ENCODE measurements around the gene GNPDA1.

Gene GNPDA1

DNA sequence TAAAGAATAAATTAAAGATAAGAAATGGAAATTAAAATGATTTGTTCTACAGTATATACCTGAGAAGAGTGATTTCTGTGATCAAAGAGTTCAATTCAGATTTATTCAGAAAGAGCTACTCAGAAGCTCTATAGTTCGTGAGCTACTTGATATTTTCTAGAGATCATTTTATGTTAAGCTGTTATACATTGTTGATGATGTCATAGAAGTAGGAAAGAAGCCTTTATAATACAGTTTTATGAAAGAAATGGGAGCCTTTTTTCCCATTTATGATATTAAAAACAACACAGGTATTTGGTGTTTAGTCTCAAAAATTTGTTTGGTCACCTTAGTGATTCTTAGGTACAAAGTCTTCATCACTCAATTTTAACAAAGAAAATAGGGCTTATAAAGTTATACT lies 23.1 kb downstream of the GNPDA1 start:
- no peak for DNase-seq

DNA sequence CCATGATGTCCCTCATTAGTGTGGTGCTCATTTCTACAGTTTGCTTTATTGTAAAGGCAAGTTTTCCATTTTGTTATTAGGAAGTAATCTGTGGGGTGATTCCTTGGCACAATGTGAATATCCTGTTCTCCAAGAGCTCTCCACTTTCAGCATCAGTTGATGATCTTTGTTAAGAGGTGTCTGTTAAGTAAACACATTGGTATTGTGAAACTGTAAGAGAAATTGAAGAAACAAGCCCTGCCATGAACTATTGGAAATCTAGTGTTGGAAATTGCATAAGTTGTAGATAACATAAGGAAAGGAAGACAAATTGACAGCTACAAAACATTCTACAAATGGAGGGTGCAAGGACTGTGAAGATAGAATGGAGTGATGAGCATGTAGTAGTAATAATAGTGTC lies 26.8 kb downstream of the GNPDA1 start:
- no peak for DNase-seq

GRCh38 chr5:141982626-141983025 lies 30.2 kb downstream of the GNPDA1 start:
- no peak for DNase-seq

GRCh38 chr5:141978389-141978788 lies 34.4 kb downstream of the GNPDA1 start:
- no peak for DNase-seq

DNA sequence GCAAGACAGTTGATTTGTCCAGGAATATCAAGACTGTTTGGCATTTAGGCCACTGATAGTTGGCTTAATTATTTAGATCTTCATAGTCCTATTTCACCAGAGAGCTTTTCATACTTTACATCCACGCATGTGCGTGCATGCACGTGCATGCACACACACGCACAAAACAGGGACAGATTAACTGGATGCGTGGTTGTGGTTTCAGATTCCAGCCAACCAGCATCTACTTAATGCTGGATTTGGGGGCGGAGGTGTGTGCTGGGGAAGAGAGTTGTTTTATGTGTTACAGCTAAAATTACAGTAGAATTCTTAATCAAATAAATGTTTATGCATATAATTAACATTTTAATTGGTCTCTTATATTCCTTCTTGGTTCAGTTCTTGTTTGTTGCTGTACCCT lies 36.7 kb downstream of the GNPDA1 start:
- no peak for DNase-seq

DNA sequence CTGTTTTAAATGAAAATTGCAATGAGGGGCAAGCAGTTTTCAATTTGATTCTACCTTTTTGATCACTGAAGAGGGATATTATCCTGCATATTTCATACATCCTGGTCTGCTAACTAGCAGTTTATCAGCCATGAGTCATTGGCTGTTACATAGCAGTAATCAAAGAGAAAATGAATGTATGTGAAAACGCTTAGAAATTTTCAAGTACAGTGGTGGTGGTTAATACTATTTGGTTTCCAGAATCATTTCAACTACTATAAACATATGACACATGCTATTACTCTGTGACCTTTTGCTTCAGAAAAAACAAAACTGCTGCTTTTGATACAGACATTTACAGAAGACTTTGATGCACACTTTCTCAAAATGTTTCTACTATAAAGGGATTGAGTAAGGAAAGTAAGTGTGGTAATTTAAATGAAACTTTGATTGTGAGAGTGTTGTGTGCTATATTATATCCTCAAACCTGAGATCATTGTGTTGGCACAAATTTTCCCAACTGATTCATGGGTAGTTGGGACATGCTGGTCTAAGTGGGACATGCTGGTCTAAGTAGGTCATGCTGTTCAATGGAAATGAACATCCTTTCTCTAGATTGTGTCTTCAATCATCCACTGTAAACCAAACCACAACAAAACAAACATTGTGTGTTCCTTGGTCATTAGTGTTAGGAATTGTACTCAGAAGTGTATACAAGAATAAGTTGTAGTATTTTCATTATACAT lies 38.8 kb downstream of the GNPDA1 start:
- DNase-seq = no peak

GRCh38 chr5:141969783-141970771 lies 42.8 kb downstream of the GNPDA1 start:
- DNase-seq = peak; percentile 71

GRCh38 chr5:141968914-141969608 lies 43.8 kb downstream of the GNPDA1 start, which contains the start of gene RNF14:
Gene RNF14 (plus strand): TSS chr5:141969105. CDS start chr5:141973589, 4,484 bp downstream.
- DNase-seq = peak; percentile 98

GRCh38 chr5:141966963-141967333 lies 45.9 kb downstream of the GNPDA1 start:
- DNase-seq = no peak

DNA sequence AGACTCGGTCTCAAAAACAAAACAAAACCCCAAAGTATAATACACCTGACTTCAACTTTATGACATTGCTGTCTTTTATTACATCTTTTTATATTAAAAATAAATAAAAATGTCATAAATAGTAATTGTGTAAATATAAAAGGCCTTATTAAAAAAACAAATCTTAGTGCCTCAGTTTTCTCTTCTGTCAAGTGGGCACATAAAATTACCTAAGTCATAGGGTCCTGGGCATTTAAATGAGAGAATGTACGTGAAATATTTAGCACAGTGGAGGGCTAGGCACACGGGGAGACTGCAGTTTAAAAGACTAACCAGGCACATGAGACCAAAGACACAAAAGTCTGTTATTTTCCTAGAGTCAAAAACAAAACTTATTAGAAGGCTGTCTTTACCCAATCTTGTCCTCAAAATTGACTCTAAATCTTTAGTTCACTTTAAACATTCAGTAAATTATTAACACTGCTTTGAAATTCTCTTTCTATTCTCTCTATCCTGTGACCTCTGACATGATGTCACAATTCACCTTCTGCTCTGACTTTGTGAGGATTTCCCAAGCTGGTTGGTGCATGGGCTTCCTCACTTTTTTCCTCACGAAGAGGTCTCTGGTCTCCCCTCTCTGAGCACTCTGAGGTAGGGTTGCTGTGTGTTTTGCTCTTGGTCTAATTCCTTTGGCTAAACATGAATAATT lies 46.4 kb downstream of the GNPDA1 start:
- no peak for DNase-seq

DNA sequence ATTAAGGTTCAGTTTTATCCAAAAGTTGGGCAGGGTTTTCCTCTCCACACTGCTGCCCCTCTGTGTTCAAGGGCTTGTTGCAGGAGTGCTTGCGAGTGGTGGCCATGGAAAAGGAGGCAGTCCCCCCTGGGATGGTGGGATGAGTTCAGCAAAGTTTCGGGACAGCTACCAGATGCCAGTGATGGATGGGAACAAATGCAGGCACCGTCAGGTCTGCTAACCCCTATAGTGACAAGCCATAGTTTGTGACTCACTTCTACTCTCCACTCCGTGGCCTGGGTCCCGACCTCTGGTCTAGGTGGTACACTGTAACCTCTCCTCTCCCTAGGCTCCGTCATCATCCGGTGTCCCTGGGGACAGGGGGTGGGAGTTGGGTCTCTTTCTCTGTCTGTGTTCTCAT lies 47.8 kb downstream of the GNPDA1 start:
- no peak for DNase-seq

GRCh38 chr5:141963701-141964100 lies 49.1 kb downstream of the GNPDA1 start:
- no peak for DNase-seq

DNA sequence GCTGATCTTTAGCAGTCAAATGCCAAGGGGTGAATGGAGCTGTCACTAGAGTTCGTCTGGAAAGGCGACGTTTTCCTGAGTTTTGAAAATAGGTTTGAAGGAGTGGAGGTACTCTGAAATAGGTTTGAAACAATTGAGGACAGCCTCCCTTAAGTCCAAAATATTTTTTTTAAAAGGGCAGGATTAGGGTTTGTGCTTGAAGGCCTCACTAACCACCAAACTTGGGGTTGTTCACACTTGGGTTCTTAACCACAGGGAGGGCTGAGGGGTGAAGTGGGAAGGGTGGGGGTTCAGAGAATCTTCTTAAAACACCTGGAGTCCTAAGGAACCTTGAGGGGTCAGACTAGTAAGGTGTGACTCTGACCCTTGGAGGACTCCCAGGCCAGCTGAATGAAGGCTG lies 51.4 kb downstream of the GNPDA1 start:
- DNase-seq = no peak

DNA sequence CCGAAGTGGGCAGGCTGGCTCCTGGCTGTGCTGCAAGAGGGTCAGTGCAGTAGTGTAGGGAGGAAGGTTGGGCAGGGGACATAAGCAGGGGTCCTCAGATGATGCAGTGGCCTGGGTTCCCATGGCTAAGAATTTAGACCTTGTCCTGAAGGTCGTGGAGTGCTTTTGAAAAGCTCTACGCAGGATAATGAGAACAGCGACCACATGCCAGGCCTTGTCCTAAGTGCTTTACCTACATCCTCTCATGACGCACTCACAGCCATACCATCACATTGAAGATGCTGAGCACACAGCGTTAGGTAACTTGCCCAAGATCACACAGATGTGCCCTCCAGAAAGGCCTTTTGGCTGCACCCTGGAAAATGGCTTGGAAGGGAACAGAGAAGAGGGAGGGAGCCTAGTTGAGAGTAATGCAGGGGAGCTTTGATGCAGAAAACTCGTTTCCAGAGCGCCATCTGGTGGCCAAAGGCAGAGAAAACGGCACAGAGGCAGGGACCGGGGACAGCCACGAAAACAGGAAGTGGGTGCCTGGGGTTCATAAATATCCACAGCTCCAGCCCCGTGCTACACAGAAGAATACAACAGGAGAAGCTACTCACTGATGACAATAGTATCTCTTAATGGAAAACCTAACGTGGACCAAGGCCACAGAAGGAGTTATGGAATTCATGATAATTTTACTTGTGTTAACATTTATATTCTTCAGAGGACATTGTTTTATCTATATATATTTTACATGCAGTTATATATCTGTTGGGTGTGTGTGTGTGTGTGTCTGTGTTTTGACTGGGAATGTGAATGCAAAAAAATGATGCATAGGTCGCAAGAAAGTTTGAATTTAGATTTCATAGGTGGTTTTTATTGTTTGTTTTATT lies 52.1 kb downstream of the GNPDA1 start:
- peak; percentile 92 for DNase-seq

DNA sequence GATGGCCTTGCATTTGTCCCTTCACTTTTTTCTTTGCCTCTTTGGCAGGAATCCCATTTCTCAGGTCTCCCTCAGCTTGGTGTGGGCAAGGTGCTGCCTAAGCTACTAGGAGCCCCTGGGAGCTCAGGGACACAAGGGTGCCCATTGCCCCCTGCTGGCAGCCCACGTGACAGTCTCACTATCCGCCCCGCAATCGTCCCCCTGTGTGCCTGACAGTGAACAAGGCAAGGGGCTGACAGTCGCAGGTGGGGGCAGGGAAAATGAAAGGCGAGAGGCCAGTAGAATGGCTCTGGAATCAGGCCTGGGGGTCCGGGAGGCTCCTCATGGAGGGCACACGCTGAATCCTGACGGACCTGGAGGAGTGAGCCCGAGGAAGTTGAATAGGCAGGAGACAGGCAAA lies 52.8 kb downstream of the GNPDA1 start:
- DNase-seq = peak; percentile 34

DNA sequence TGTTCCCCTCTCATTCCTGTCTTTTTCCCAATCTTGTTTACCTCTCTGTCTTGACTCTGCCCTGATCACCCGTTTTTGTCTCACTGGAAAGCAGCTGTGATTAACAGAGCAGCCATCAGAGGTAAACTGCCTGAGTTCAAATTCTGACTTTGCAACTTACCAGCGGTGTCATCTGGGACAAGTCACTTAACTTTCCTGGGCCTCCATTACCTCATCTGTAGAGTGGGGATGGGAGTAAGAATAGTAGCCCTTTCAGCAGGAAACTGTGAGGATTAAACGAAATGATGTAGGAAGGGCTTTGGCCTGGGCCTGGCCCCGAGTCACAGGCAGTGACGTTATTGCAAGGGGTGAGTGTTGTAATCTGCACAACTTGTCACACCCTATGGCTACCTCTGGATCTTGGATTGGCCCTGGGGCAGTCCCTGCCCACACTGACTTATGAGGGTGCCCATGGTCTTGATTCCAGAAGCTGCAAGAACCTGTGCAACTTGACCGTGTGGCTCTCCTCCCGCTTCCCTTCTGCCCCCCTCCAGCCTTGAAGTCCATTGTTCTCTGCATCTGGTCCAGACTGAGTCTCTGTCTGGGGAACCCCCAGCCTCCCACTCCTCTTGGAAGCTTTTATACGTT lies 54.2 kb downstream of the GNPDA1 start:
- peak; percentile 42 for DNase-seq

- DNase-seq = peak; percentile 56
Measured at GRCh38 chr5:141958113-141958512, 54.7 kb downstream of the GNPDA1 start, which contains the start of gene PCDH12. Gene PCDH12 (minus strand): TSS chr5:141958202. CDS start chr5:141957851, 351 bp downstream.

DNA sequence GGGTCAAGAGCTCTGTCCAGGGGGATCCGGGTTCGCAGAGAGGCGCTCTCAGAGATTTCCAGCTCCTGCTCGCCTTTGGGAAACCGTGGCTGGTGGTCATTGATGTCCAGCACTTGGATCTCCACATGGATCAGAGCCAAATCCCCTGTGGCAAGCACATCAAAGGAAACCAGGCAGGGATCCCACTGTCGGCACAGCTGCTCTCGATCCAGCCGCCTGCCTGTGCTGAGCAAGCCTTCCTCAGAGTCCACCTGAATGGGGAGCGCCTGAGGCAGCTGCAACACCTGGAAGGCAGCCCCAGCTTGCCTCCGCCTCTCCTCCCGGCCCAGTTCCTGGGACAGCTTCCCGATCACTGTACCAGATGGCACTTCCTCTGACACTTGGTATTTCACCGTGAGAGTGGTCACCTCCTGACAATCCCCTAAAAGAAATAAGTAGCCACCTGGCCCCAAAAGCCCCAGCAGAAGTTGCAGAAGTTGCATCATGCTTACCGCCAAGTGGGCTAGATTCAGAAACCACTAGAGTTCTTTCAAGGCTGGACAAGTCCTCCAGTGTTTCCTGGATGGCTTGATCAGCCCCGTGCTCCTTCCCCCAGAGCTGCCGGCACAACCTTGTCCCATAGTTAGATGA lies 55.3 kb downstream of the GNPDA1 start:
- no peak for DNase-seq

GRCh38 chr5:141954194-141954593 lies 58.6 kb downstream of the GNPDA1 start:
- no peak for DNase-seq

DNA sequence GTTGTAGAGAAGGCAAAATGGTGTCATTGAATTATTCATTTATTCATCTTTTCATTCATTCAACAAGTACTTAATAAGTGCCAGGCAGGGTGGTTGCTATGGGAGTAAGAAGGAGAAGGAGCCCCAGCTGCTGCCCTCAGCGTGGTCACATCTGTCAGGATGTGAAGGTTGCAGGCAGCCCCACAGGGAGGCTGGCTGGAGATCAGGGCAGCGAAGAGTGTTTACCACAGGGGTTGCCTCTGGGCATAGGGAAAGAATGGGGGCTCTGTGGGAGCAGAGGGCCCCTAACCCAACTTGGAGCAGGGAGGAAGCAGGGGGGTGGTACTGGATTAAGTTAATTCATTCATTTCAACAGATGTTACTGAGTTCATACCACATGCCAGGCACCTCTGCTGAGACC lies 60.8 kb downstream of the GNPDA1 start:
- no peak for DNase-seq
